Kidney tubule cell (primary cell): ENCODE results near the gene ISX.

ENCODE experiments used
- DNase-seq: peaks from one replicate; pipeline ENCODE4 v3.0.0-alpha.2; 2018; ENCODE audit warnings: low spot score

ISX gene

DNA sequence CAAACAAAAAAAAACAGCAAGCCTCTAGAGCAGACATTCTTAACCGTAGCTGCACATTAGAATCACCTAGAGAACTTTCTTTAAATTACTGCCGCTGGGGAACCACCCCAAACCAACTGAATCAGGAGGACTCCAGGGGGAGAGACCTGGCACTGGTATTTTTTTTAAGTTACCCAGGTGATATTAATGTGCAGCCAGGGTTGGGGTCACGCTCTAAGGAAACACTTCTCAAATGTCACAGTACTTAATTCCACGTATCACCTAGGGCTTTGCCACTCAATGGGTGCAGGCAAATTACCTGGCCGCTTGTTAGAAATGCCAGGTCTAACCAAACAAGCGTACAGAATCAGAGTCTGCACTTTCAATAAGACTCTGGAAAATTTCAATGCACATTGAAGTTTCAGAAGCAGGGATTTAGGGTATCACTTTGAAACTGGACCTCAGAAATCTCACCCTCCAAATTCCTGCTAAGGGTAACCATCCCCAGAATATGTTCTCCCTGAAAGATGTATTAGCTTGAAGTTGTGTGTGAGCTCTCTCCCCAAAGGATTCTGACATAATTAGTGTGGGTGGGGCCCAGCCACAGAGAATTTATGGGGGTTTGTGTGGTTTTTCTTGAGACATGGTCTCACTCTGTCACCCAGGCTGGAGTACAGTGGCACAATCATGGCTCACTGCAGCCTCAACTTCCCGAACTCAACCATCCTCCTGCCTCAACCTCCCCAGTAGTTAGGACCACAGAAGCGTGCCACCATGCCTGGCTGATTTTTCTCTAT lies 12.7 kb upstream of the ISX start:
- DNase-seq: no peak

DNA sequence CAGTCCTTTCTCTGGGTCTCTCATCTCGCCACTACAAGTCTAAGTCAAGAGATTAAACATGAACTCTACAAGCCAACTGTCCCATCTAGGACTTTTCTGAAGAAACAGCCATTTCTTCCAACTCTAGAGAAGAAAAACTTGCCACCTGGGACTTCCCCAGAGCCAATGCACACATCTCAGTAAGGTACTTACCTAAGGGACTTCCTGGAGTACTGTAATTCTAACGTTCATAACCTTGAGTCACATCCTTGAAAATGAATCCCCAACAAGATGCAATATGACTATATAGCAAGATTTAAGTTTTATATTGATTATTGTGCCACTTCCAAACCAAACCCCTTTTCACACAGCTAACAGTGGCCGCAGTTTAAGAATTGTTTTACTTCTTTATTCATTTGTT lies 11.9 kb upstream of the ISX start:
- DNase-seq: no peak

DNA sequence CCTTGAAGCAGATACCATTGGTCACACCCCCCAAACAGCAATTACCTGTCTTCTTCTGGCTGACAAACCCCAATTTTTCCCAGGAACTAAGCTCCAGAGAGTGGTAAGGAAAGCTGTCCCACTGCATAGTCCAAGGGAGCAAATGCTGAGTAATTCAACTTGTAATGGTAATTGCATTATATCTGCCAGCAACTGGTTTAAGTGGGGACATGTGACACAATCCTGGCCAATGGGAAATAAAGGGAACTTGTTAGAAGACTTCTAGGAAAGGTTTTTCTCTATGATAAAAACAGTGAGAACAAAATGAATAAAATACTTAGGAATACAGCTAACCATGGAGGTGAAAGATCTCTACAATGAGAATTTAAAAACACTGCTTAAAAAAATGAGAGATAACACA lies 9.5 kb upstream of the ISX start:
- DNase-seq: no peak

DNA sequence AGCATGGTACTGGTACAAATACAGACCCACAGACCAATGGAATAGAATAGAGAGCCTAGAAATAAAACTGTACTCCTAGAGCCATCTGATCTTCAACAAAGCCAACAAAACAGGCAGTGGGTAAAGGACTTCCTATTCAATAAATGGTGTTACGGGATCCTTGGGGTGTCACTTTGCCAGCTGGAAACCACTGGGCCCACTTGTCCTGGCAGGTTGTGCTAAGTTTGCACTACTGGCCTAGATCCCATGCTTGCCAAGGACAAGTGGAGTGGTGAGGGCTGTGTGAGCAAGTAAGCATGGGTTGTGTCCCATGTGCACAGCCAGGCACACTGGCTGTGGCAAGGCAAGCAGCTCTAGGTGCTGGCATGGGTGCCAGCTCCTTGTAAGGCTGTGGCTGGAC lies 8.8 kb upstream of the ISX start:
- DNase-seq: no peak

DNA sequence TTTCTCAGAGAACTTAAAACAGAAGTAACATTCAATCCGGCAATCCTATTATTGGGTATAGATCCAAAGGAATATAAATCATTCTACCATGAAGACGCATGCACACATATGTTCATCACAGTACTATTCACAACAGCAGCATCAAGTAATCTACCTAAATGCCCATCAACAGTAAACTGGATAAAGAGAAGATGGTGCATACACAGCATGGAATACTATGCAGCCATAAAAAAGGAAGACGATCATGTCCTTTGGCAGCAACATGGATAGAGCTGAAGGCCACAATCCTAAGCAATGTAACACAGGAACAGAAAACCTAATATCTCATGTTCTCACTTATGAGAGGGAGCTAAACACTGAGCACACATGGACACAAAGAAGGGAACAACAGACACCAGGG lies 6.3 kb upstream of the ISX start:
- DNase-seq: no peak

DNA sequence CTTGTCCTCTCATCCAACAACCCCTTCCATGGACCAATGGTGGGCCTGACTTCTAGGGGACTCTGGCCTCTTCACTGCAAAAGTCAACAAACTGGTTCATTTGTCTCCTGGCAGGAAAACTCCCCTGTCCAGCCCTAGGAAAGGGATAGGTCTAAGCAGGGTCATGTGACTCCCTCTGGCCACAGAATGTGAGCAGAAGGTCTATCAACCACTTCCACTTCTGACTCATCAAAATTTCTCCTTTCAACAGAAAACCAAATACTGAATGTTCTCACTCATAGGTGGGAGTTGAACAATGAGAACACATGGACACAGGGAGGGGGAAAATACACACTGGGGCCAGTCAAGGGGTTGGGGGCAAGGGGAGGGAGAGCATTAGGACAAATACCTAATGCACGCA lies 1.3 kb upstream of the ISX start:
- peak; percentile 77 for DNase-seq

DNA sequence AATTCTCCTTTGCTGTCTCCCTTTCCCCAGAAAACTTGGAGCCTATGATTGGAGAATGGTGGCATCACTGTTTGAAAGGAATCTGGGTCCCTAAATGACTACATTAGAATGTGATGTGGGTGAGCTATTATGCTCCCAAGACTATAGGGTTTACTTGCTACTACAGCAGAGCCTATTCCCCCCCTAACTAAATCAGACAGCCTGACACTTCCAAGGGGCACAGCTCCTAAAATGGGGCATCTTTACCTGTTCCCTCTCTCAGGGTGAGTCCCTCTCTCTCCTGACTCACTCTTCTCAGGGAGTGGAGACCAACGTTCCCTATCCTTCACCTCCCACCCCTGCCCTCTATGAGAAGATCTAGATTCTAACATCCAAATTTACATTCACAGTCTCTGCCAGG lies 775 bp upstream of the ISX start:
- no peak for DNase-seq

DNA sequence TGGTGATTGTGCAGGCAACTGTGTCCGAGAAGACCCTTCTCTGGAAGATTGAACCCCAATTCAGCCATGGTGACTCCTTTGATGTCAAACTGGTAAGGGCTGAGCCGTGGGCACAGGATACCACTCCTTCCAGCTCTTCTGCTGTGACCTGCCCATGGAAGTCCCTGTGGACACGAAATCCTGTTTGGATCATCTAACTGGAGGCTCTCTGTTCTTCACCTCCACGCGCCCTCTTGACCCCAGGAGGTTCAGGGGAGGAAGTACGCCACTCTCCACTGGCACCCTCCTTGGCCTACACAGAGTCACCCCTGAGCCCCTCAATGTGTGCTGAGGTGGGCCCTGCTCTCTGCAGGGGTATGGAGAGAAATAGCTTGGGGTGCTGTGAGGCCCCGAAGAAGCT lies 810 bp downstream of the ISX start:
- no peak for DNase-seq

DNA sequence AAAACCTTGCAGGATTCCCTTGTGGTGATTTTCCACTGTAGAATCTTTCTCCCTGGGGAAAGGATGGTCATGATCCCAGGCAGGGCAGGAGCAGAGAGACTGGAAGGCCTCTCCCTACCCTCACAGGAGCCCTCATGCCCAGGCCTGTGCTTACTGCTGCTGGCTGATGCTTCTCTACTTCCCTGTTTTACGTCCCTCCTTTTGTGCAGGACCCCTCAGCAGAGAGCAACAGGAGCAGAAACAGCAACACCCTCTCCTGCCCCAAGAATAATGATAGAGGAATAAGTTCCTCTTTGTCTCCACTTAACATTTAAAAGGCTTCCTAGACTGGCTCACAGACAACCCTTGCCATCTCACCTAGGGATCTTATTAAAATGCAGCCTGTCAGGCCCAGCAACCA lies 3.6 kb downstream of the ISX start:
- DNase-seq: no peak

DNA sequence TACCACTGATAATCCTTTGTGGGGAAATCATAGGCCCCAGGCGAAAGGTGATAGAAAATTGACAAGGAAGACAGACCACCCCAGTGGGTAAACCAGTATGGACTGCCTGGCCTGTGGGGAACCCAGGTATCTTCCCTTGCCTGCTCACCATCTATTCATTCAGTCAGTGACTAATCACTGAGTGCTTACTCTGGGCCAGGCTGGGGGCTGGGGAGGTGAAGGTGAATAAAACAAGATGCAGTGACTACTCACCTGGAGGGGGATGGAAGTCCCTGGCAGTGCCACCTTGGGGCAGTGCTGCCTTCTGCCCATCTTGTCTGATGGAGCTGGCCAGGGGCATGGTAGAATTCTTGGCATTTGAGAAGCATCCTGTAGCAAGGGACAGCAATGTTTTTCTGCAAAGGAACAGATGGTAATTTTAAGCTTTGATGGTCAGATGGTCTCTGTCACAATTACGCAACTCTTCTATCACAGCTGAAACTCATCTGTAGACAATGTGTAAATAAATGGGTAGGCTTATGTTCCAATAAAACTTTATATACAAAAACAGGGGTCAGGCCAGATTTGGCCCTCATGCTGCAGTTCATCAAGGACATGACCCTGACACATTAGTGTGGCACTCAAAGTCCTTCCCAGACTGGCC lies 4.6 kb downstream of the ISX start:
- peak; percentile 66 for DNase-seq

DNA sequence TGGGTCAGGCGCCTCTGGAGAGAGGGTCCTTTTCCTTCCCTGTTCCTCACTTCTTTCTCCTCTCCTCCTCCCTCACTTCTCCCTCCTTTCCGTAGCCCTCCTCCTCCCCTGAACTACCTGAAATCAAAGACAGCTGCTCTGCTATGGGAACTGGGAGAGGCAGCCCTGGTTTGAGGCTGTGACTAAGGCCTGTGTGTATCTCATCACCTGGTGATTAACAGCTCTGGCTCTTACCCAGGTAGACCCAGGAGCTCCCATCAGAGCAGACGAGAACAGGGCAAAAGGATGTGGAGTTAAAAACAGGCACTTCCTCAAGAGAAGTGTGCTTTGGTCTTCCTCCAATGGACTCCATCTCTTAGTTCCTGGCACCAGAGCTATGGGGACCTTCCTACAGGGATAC lies 5.8 kb downstream of the ISX start:
- DNase-seq: peak; percentile 84

DNA sequence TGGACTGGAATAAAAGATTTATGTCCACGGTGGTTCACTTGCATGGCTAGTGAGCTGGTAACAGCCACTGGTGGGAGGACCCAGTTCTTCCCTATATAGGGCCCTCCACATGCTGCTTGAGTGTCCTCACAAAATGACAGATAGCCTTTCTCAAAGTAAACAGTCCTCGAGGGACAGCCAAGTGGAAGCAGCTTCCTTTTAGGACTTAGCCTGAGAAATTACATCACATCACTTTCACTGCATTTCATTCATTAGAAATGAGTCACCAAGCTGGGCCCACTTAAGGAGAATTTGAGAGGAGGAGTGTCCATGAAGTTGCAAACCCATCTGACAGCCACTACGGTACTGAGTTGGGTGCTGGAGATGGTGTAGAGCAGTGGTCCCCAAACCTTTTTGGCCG lies 7.0 kb downstream of the ISX start:
- DNase-seq: peak; percentile 69

DNA sequence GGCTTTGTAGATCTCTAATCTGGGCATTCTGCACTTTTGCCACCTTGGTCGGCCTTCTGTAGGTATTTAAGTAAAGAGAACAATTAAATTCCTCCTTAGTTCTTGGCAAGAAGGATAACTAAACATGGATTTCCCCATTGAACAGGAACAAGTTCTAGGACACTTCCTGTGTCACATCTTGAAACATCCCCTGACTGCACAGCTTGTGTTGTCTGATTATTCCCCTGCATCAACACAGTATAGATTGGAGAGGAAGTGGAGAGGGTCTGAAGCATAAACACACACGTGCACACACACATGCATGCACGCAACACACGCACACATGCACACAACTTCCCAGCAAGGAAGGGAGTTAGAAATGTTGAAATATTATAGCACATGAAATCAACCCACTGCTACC lies 8.6 kb downstream of the ISX start:
- DNase-seq: no peak

DNA sequence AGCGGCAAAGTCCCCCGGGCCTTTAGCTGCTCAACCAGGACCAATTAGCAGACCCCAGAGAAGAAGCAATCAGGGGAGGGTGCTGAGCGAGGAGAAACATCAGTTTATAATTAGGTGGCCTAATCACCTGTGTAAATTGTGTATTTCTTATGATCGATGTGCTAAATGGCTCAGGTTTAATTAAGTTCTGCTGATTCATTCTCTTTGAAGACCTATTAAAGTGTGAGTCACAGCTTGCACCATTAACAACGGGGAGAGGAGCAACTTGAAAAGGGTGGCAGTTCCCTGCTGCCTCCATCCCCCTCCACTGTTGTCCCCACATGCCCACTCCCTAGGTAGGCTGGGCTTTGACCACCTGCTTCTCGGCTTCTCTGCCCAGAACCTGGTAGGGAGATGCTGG lies 10.7 kb downstream of the ISX start:
- DNase-seq: no peak

DNA sequence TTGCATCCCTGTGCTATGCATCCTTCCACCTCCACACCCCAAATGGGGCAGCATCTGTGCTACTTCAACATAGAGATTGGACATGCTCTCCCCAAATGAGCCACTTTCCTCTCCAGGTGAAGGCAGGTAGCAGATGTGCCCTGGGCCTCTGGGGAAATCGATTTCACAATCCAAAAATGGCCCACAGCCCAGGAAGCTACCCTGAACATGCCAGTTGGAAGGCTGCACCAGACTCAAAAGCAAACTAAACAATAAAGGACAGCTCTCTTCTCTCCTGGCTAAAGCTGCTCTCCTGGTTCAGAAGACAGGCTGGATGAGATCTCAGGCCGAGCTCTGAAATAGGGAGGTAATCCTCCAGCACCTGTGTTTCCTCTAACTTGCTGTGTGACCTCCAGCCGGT lies 19.7 kb downstream of the ISX start:
- DNase-seq: no peak

DNA sequence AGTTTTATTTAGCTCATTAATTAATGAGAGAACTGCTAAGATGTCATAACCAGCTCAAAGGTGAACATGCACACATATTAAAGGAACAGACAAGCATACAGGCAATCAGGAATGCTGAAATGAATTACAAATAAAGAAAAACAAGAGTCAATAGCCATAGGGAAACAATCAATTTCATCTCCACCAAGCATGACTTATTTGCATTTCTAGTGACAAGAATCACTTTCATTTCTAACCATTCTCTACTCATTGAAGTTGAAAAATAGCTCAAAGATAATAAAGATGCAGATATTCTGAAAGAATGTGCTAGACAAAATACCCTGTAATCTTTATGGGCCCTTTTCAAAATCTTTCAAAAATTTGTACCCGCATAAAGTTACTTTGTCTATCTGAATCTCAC lies 23.2 kb downstream of the ISX start:
- no peak for DNase-seq

DNA sequence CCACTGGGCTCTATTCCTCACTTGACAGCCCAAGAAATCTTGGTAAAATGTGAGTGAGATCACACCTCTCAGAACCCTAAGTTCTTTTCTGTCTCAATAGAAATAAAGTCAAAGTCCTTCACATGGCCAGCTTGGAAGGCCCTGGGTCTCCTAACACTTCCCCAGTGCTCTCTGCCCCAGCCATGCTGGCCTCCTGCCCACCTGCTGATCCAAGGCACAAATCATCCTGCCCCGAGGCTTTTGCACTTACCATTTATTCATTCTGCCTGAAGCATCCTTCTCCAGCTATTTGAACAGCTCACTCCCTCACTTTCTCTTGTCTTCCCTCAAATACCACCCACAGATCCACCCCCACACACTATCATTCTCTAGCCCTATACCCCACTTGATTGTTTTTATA lies 26.4 kb downstream of the ISX start:
- no peak for DNase-seq

DNA sequence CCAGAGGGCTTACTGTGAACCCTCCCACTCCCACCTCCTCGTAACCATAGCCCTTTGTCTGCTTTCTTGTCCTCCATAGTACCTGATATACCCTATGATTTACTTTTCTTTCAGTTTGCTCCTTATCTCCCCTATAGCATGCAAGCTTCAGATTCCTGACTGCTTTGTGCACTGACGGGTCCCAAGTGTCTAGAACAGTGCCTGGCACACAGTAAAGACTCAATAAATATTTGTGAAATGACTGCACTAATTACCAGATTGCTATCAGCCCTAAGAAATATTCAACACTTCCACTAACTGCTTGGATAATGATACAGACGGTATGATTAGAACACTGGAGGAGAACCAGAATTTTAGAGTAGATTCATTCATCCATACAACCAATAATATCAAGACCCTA lies 33.0 kb downstream of the ISX start:
- no peak for DNase-seq

DNA sequence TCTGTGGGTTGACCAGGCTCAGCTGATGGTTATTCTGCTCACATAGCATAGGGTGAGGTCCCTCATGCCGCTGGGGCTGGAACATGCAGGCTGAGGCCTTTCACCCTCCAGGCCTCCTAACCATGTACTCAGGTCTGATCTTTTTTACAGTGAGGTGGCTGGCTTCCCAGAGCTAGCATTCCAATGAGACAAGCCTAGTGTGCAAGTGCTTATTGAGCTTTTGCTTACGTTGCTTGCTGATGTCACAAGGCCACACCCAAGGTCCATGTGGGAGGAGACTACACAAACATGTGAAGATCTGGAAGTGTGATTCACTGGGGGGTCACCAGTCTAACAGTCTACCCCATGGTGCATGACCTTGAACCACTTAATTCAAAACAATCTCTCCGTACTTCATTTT lies 33.9 kb downstream of the ISX start:
- DNase-seq: no peak

DNA sequence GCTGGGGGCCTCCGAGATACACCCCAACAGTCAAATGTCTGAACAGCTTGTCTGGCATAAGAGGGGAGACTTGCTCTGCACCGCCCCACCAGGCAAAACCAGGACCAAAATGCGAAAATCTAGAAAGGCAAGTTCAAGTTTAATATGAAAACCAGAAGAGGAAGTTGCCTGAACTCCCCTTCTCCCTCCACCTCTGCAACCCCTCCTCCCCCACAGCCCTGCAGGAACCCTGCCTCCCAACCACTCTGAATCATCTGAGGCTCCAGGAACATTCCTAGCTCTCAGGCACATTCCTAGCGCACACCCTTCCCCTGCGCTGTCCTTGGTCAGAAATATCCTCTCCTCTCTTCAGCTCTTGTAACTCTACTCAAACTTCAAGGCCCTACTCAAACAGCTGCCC lies 36.7 kb downstream of the ISX start:
- peak; percentile 78 for DNase-seq

DNA sequence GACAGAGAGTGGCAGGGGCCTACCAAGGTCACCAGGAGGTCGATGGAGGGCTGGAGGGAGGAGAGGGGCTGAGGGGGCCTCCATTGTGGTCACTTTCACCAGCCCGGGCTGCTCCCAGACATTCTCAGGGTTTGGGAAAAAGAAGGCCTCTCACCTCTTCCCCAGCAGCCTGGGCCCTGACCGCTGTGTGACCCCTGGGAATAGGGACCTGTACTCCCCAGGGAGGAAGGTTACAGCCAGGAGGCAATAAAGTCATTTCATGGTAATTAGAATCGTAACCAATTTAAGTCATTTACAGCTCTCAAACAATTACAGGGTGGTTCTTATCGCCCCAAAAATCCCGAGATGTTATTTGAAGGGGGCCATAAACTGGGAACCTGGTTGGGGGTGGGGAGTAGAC lies 37.8 kb downstream of the ISX start:
- no peak for DNase-seq

DNA sequence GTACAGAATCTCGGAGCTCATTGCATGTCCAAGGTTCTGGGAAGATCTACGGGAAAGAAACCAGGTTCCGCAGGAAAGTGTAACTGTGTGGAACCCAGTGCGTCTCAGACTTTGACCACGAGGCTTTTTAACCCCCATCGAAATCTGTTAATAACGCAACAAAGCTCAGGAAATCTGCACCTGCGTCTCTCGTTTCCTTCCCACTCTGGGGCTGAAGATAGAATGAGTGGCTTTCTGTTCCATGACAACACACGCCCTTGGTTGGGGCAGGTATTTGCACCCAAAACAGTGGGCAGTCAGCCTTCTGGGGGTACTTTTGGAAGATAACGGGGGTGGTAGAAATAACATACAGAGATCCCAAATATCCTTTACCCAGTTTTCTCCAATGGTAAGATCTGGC lies 38.5 kb downstream of the ISX start:
- DNase-seq: no peak

DNA sequence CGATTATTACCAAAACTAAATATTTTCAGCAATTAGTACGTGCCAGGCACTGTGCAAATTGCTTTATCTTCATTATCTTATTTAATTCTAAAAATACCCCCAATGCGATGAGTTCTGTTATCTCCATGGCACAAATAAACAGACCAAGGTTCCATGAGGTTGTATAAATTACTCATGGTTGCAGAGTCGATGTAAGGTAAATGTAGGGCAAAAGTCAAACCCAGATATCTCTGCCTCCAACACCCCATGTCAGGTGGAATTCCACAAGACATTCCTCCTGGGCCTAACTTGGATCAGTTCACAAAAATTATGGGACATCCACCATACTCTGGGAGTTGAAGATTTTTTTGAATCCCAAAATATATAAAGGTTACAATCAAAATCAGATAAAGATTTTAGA lies 43.7 kb downstream of the ISX start:
- DNase-seq: no peak

DNA sequence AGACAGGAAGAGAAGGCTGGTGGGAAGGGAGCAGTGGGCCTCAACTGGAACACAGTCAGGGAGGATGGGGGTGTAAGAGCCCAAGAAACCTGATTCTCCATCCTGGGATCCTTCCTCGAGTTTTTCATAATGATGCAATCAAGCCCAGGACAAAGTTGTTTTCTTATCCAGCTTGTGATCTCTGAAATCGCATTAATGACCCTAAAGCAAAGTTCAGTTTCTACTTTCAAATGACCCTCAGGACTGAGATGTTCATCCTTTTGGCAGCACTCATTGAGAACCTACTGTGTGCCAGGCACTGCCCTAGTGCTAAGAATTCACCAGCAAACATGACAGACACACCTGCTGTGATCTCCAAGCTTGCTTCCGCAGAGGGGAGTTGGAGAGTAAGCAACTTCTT lies 45.3 kb downstream of the ISX start:
- no peak for DNase-seq
